HepG2 (cell line): ENCODE data around the gene CRLF1. TPM values are rescaled to one million over a fixed set of nuclear protein-coding genes. Genes with fewer than 3 reads are reported as not detected.

Experiments
- ATAC-seq: fragments of 200-7000 bp; cut with Tn5 transposase; 3 replicates; pipeline ENCODE4 v1.9.1; 2020; ENCODE audit warnings: mild to moderate bottlenecking, moderate library complexity
- BruUV-seq: library from RNA; stranded (reverse); fragments of 400-500 nt; replicated peaks from 2 replicates; lab custom pipeline; 2021; lab: Mats Ljungman, UMichigan
- CTCF ChIA-PET: fragments of 300-600 bp; formaldehyde crosslinking; extraction: SDS; loops from one replicate; lab custom pipeline; 2021; ENCODE audit warnings: low total read pairs, inconsistent platforms, low intra/inter-chr PET ratio; lab: Yijun Ruan, JAX
- POLR2A ChIA-PET: fragments of 350-600 bp; sonication (Branson Sonifier 250); formaldehyde crosslinking; loops from one replicate; lab custom pipeline; 2020; ENCODE audit warnings: antibody characterized with exemption, inconsistent platforms; lab: Yijun Ruan, JAX
- DNase-seq: peaks from one replicate; pipeline ENCODE4 v3.0.0-alpha.2; 2015; ENCODE audit warnings: low spot score
- FAIRE-seq: peaks from 3 replicates; lab custom pipeline; 2011; peaks lifted over from hg19 to GRCh38; lab: Jason Lieb, UNC
- H2AFZ ChIP-seq: one replicate; pipeline ENCODE4 v1.6.1; 2011; ENCODE audit warnings: low read length, inconsistent platforms
- H3K27ac ChIP-seq: fragments of 300-600 bp; 3 replicates; pipeline ENCODE4 v1.8.0; 2011; ENCODE audit warnings: mixed run types, mild to moderate bottlenecking, mixed read lengths, low read length, inconsistent platforms; ENCODE audit not compliant: insufficient read depth; ENCODE audit errors: extremely low read length
- H3K27me3 ChIP-seq, 2 experiments: fragments of 200-600 bp in 1 of 2; 2 replicates in 1 of 2; 3 replicates in 1 of 2; pipeline versions ENCODE4 v1.6.0 to v1.8.0; 2011; ENCODE audit warnings: low read length in 2 of 2, mild to moderate bottlenecking in 2 of 2, moderate library complexity in 2 of 2, inconsistent platforms in 1 of 2; ENCODE audit not compliant: insufficient read depth in 2 of 2, control insufficient read depth in 1 of 2
- H3K36me3 ChIP-seq, 2 experiments: fragments of 200-600 bp in 1 of 2; replicated peaks in 1 of 2; 2 replicates in 1 of 2; 3 replicates in 1 of 2; pipeline versions ENCODE4 v1.5.1 to v1.8.0; 2011; ENCODE audit warnings: low read length in 2 of 2, inconsistent platforms in 1 of 2; ENCODE audit not compliant: insufficient read depth in 2 of 2, control insufficient read depth in 1 of 2
- H3K4me1 ChIP-seq: 2 replicates; pipeline ENCODE4 v1.5.1; 2012; ENCODE audit warnings: low read length, inconsistent platforms; ENCODE audit not compliant: insufficient read depth
- H3K4me2 ChIP-seq: 2 replicates; pipeline ENCODE4 v1.6.0; 2011; ENCODE audit warnings: low read depth, low read length, inconsistent platforms
- H3K4me3 ChIP-seq, 3 experiments: fragments of 200-600 bp in 1 of 3; sonication (generic), shearing (Covaris generic) in 1 of 3; replicated peaks in 1 of 3; 2 replicates each; pipeline ENCODE4 v1.5.1; 2011 to 2016; ENCODE audit warnings: low read length in 3 of 3, inconsistent platforms in 2 of 3, low read depth in 2 of 3, mild to moderate bottlenecking in 2 of 3, control low read depth in 1 of 3, mixed read lengths in 1 of 3; ENCODE audit not compliant: insufficient read depth in 1 of 3
- H3K79me2 ChIP-seq: one replicate; pipeline ENCODE4 v1.6.1; 2011; ENCODE audit warnings: low read length, inconsistent platforms; ENCODE audit not compliant: insufficient read depth
- H3K9ac ChIP-seq: 2 replicates; pipeline ENCODE4 v1.6.0; 2011; ENCODE audit warnings: mild to moderate bottlenecking, low read depth, low read length, inconsistent platforms; ENCODE audit not compliant: insufficient read depth
- H3K9me3 ChIP-seq: 2 replicates; pipeline ENCODE4 v1.5.1; 2012; ENCODE audit warnings: mild to moderate bottlenecking, low read length
- H4K20me1 ChIP-seq: 2 replicates; pipeline ENCODE4 v1.6.0; 2011; ENCODE audit warnings: inconsistent platforms, mild to moderate bottlenecking, low read length, moderate library complexity; ENCODE audit not compliant: insufficient read depth
- CEBPB ChIP-seq: IDR thresholded peaks from 2 replicates; pipeline ENCODE4 v1.6.1; 2011; ENCODE audit warnings: low read depth, low read length, improper control_type of control experiment, borderline replicate concordance
- RFX1 ChIP-seq: fragments of 450-650 bp; IDR thresholded peaks from 2 replicates; pipeline ENCODE4 v1.6.1; 2017
- ZBTB39 ChIP-seq: sonication (generic); formaldehyde crosslinking; IDR thresholded peaks from 2 replicates; pipeline ENCODE4 v1.5.0; 2020; ENCODE audit warnings: missing genetic modification reagents
- WGBS: methylation state at CpG from one replicate; pipeline ENCODE4 v1.1.6; 2017; ENCODE audit warnings: low lambda C conversion rate; 5-methylcytosine and 5-hydroxymethylcytosine counted together
- in situ Hi-C: cut with HindIII; loops from 2 replicates; pipeline ENCODE4 v1.10.0; 2017; ENCODE audit warnings: low pct_unique_long_range_greater_than_20kb; ENCODE audit not compliant: extremely low pct_ligation_motif_present
- intact Hi-C: fragments of 100-400 bp; cut with micrococcal nuclease; formaldehyde crosslinking; loops from one replicate; pipeline ENCODE4 v1.10.0; 2022; ENCODE audit not compliant: unreplicated experiment
- polyA plus RNA-seq, 8 experiments: library from polyadenylated mRNA; depleted of rRNA in 3 of 8; stranded (reverse) in 7 of 8; unstranded in 1 of 8; fragments of >200 nt; fragmentation: Illumina TruSeq in 4 of 8; extraction: Trizol in 4 of 8; gene quantifications; 2 replicates each; pipeline versions ENCODE4 v1.2.1 to v1.2.3, GENCODE V29; 2011 to 2016; ENCODE audit warnings: low read depth in 4 of 8, missing spikeins in 1 of 8, mixed read lengths in 1 of 8; ENCODE audit not compliant: insufficient read depth in 1 of 8
- total RNA-seq, 5 experiments: library from RNA; depleted of rRNA; stranded (reverse); fragments of >200 nt; fragmentation: Illumina TruSeq; extraction: Trizol; gene quantifications; 2 replicates each; pipeline ENCODE4 v1.2.3, GENCODE V29; 2016; ENCODE audit warnings: low read depth in 1 of 5

Gene CRLF1
- total and polyA plus RNA-seq, 2 of the 13 experiments (the other 11 are each of a cell fraction or from before 2014, with no cell fraction given) = 217 to 296 TPM

DNA sequence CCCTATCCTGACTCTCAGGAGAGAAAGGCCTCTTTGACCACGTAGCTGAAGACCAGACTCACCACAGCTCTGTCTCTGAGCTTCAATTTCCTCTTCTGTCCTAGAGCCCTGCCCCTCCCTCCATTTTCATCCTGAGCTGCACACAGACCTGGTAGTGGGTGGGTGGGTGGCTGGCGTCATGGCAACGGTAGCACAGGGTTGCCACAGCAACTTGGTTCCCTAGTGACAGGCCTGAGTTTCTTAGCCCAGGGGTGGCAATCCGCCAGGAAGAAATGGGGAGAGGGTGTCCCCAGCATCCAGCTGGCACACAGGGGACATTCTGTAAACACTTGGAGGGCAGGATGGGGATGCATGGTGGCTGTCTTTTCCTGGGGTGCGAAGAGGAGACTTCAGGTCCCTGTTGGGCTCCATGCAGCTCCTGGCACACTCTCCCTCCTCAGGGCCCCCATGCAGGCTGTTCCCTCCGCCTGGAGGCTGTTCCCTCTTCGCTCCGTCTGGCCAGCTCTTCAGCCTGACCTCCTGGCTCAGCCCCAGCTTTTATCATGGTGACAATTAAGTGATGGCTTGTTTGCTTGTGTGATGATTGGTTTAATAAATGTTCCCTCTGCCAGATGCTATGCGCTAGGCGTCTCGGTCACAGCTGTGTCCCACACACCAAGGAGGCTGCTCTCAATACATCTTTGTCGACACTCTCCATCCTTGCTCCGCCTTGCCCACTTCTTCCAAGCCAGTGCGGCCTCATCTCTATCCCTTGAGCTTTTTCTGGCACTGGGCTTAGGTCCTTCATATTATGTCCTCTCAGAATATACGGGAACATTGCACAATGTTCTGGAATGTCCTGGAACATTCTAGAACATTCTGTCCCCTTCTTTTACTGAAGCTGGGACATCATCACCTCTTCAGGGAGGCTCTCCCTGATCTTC is 22.8 kb upstream of the CRLF1 start:
- ATAC-seq = no peak

More for the DNA sequence above, 22.8 kb upstream of the CRLF1 start:
- in situ Hi-C loops = no loop called here
- Histone ChIP-seq H3K4me1 (peaks cover 11% of the 10 kb centered on the region), H3K4me2 (no peak overlapping the region), H3K9me3 (no peaks in the 10 kb centered on the region), H3K4me3 (no peak overlapping the region), H3K9ac (no peak overlapping the region), H4K20me1 (no peaks in the 10 kb centered on the region), H3K79me2 (no peaks in the 10 kb centered on the region), H3K27ac (no peak overlapping the region), H3K36me3 (no peaks in the 10 kb centered on the region), H2AFZ (no peak overlapping the region), H3K27me3 (peaks cover 0 to 14% of the 10 kb centered on the region in 2 experiments; a peak in 2 of 5 replicates)
- intact Hi-C loops = no loop called here
- ChIA-PET POLR2A (no interaction called here), CTCF (no interaction called here)
- no TSS peak for BruUV-seq
- DNase-seq (no peak), FAIRE-seq (no peak)
- WGBS = 51% methylated on average over 14 of the region's 15 CpGs
- TF ChIP-seq ZBTB39 (no peak), RFX1 (0 out of 2 replicates have a peak, but pooled peaks have one; percentile 14), CEBPB (0 out of 2 replicates have a peak, but pooled peaks have one; percentile 38)
